HG03432 (cell line): ENCODE results near the gene CDC42EP4.

Experiments used
- ATAC-seq: cut with Tn5 transposase; IDR thresholded peaks from one replicate; pipeline ENCODE4 v1.9.1; 2021; ENCODE audit warnings: mild to moderate bottlenecking, moderate library complexity; ENCODE audit not compliant: unreplicated experiment

The CDC42EP4 gene

DNA sequence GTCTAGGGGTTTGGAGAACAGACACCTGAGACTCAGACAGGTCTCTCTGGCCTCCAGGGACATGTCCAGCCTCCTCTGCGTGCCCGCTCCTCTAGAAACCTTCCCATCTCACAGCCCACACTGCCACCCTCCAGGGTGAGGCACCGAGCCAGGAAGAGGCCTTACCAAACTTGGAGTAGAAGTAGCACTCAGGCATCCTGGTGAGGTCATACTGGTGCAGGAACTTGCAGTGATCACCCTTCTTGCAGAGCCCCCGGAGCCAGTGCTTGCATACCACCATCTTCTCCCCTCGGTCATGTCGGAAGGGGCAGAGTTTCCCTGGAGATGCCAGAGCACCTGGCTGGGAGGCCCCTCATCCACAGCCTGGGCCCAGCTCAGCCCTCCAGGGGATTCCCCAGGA, 54.3 kb downstream of the CDC42EP4 start:
- ATAC-seq, result no peak

DNA sequence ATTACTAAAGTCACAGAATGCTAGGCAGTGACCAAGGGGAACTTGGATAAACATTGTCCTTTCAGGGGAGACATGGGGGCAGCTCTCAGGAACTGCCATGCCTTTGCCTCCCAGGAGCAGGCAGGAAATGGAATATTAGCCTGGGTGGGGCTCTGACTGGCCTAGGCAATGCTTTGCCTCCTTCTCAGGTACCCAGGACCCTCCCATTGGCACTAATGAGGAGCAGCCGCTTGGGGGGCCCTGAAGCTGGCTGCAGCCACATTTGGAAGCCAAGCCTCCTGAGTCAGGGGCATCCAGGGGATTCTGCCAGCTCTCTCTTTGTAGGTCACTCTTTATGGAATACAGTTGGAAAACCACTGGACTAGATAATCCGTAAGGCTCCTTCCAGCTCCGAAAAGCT, 55.6 kb downstream of the CDC42EP4 start:
- no peak for ATAC-seq

DNA sequence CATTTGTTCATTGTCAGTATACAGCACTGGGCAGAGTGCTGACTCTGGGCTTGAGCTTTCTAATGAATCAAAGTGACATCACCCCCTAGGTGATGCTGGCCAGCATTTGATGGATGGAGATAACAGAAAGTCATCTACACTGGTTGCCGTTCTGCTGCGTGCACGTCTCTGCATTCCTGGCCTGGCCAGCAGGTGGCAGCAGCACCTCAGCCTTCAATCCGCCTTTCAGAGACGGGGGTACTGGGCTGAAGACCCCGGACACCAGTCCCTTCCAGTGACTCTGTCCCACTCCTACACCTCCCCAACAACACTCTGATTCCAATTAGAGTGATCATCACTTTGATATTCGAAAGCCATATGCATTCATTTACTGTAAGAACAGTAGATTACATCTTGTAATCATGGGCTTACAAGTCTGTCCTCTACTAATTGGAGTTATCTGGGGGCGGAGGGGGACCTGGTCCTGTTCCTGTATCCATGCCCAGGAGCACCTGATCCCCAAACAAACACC, 56.1 kb downstream of the CDC42EP4 start:
- no peak for ATAC-seq

- ATAC-seq, result no peak
Observed at GRCh38 chr17:73251871-73252270, 59.9 kb downstream of the CDC42EP4 start.

DNA sequence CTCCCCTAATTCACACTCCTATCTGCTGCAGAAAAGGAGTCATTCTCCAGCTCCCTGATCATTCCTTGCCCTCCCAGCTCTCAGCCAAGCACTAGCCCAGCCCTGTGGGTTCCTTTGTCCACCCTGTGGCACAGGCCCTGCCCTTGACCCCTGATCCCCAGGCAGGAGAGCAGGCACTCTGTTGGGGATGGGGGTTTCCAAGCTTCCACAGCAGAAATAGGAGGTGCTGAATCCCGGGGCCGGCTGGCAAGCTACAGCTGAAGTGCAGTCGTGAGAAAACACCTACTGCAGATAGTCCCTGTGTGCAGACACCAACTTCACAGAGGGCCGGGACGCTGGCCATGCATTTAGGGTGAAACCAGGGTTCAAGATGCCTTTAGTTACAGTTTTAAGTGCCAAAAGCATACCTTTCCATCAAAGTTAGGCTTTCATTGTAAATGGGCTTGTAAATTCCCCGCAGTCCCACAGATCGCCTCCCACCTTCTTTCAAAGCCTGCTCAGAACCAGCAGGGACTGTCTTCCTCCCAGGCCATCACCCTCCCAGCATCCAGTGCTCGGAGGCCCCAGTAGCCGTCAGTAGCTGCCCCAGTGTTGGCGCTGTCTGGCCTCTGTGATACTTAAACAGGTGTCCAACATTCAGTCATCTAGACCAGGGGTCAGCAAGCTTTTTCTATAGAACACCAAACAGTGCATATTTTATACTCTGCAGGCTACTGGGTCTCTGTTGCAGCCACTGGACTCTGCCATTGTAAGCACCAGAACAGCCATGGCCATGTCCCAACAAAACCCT, 60.8 kb downstream of the CDC42EP4 start:
- no peak for ATAC-seq

DNA sequence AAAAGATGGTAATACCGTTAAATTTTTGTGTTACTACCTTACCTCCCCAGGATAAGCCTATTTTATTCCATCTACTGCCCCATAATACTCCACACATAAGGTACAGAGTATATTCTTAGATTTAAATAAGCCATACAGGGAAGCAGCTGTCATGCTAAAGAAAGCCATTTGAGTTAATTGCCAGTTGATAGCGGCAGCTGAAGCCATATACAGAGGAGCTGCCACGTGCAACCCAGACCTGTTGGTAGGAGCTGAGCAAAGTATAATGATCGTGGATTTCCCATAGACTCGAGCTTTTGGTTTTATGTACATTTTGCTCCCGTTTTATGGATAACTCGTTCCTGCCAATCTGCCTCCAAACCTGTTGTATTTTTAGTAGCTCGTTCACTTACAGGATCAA, 62.1 kb downstream of the CDC42EP4 start:
- ATAC-seq, result no peak

- no peak for ATAC-seq
Observed at GRCh38 chr17:73248532-73248931, 63.3 kb downstream of the CDC42EP4 start.

DNA sequence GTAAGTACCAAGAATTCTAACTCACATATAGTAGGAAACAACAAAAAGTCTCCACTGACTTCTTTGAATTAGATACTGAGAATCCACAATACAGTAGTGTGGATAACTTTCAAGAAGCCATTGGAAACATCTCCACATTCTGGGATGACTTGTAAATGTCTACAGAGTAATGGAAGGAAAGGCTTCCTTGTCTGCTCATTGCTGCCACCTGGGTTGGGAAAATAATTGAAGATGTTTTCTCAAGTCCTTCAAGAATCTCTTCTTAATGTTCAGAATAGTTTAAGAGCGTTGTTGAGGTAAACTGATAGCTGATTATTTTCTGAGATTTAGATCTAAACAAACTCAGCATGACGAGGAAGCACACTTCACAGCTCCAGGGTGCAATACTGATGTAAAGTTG, 64.1 kb downstream of the CDC42EP4 start:
- ATAC-seq, result no peak

GRCh38 chr17:73240561-73240960, 71.2 kb downstream of the CDC42EP4 start:
- no peak for ATAC-seq

DNA sequence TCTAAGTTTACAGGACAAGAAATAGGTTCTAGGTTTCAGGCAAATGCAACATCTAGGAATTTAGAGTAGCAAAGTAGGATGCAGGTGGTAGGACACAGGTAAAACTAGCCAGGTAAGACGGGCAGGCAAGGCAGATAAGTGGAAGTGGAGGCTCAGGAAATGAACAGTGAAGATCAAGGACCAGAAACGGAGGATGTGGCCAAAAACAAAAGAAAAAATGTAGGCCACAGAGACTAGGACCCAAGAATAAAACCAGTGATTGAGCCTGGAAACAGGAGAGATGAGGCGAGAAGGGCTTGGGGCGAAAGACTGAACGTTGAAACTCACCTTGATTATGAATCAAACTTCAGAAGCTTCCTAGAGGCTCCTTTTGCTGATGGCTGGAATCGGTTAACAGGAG, 74.1 kb downstream of the CDC42EP4 start:
- no peak for ATAC-seq

GRCh38 chr17:73234736-73235135, 77.1 kb downstream of the CDC42EP4 start:
- no peak for ATAC-seq
